SU-DHL-6 (cell line): ENCODE measurements around the gene PLLP.

Experiments used
- EZH2phosphoT487 ChIP-seq: fragments of 200-600 bp; sonication (generic), shearing (Covaris generic); conservative IDR thresholded peaks from 2 replicates; pipeline ENCODE4 v1.6.1; 2018; ENCODE audit warnings: mild to moderate bottlenecking, antibody characterized with exemption, low read length, moderate library complexity, mixed read lengths
- TF ChIP-seq, protein P1 (sequence below): fragments of 200-600 bp; sonication (generic); IDR thresholded peaks from one replicate; pipeline ENCODE4 v1.5.1; 2017; ENCODE audit warnings: antibody characterized with exemption, mild to moderate bottlenecking, low read length, moderate library complexity; ENCODE audit not compliant: insufficient read depth, poor library complexity, severe bottlenecking

DNA sequence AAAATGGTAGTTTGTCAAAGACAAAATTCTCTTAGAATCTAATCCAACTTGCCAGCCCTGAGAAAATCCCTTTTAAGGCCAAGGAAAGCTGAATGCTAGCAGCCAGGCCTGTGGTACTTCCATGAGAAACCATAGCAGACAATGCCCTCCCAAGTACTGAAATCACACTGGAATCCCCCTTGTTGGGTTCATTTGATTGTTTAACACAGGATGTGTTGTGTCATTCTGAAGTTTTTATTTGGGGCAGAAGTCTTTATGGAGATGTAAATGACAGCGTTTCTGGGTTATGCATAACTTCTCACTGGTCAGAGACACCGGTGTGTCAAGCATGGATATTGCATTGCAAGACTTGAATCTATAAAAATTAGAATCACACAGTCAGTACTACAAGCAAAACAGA is 45.4 kb downstream of the PLLP start:
- TF ChIP-seq, protein P1, sequence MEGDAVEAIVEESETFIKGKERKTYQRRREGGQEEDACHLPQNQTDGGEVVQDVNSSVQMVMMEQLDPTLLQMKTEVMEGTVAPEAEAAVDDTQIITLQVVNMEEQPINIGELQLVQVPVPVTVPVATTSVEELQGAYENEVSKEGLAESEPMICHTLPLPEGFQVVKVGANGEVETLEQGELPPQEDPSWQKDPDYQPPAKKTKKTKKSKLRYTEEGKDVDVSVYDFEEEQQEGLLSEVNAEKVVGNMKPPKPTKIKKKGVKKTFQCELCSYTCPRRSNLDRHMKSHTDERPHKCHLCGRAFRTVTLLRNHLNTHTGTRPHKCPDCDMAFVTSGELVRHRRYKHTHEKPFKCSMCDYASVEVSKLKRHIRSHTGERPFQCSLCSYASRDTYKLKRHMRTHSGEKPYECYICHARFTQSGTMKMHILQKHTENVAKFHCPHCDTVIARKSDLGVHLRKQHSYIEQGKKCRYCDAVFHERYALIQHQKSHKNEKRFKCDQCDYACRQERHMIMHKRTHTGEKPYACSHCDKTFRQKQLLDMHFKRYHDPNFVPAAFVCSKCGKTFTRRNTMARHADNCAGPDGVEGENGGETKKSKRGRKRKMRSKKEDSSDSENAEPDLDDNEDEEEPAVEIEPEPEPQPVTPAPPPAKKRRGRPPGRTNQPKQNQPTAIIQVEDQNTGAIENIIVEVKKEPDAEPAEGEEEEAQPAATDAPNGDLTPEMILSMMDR = no peak
- TF ChIP-seq EZH2phosphoT487 = no peak
